Neural cell (in vitro differentiated cells): ENCODE measurements around the gene ADIG. TPM values are rescaled to one million over a fixed set of nuclear protein-coding genes. Genes with fewer than 3 reads are reported as not detected.

ENCODE experiments used
- H2AFZ ChIP-seq: fragments of 200-600, 300-800 bp; sonication (generic), shearing (Covaris generic); 2 replicates; pipeline ENCODE4 v1.6.0; 2014; ENCODE audit warnings: low read depth, mild to moderate bottlenecking, antibody characterized with exemption, low read length, moderate library complexity
- H3F3A ChIP-seq: fragments of 200-600 bp; shearing (Covaris generic); 2 replicates; pipeline ENCODE4 v1.6.1; 2016; ENCODE audit warnings: mild to moderate bottlenecking, moderate library complexity, mixed read lengths, antibody characterized with exemption, low read length; ENCODE audit not compliant: insufficient read depth, poor library complexity, severe bottlenecking
- H3K27ac ChIP-seq: fragments of 200-600, 300-800 bp; sonication (generic), shearing (Covaris generic); 2 replicates; pipeline ENCODE4 v1.5.1; 2014; ENCODE audit warnings: mild to moderate bottlenecking, low read length, moderate library complexity
- H3K27me3 ChIP-seq: fragments of 300-800, 200-600 bp; sonication (generic), shearing (Covaris generic); 2 replicates; pipeline ENCODE4 v1.6.0; 2014; ENCODE audit warnings: mild to moderate bottlenecking, low read depth, low read length, moderate library complexity; ENCODE audit not compliant: insufficient read depth
- H3K36me3 ChIP-seq: fragments of 300-800, 200-600 bp; sonication (generic), shearing (Covaris generic); 2 replicates; pipeline ENCODE4 v1.5.1; 2014; ENCODE audit warnings: mild to moderate bottlenecking, antibody characterized with exemption, low read length, moderate library complexity; ENCODE audit not compliant: insufficient read depth
- H3K4me2 ChIP-seq: fragments of 300-800, 200-600 bp; sonication (generic), shearing (Covaris generic); 2 replicates; pipeline ENCODE4 v1.6.0; 2014; ENCODE audit warnings: mild to moderate bottlenecking, low read length
- H3K4me3 ChIP-seq: fragments of 300-800, 200-600 bp; sonication (generic), shearing (Covaris generic); 2 replicates; pipeline ENCODE4 v1.5.1; 2014; ENCODE audit warnings: mild to moderate bottlenecking, low read length, moderate library complexity
- H3K79me2 ChIP-seq: fragments of 200-600 bp; shearing (Covaris generic); replicated peaks from 2 replicates; pipeline ENCODE4 v1.6.0; 2014; ENCODE audit warnings: mild to moderate bottlenecking, low read length, moderate library complexity; ENCODE audit not compliant: insufficient read depth
- H3K9ac ChIP-seq: fragments of 300-800, 200-600 bp; sonication (generic), shearing (Covaris generic); 2 replicates; pipeline ENCODE4 v1.6.1; 2016; ENCODE audit warnings: mild to moderate bottlenecking, low read length, mixed read lengths
- H3K9me2 ChIP-seq: fragments of 200-600 bp; shearing (Covaris generic); 2 replicates; pipeline ENCODE4 v1.6.1; 2016; ENCODE audit warnings: mild to moderate bottlenecking, low read length, mixed read lengths; ENCODE audit not compliant: insufficient read depth
- H3K9me3 ChIP-seq: fragments of 200-600, 300-800 bp; sonication (generic), shearing (Covaris generic); 2 replicates; pipeline ENCODE4 v1.6.1; 2016; ENCODE audit warnings: mild to moderate bottlenecking, mixed run types, low read length, moderate library complexity, mixed read lengths
- H4K20me1 ChIP-seq: fragments of 200-600 bp; shearing (Covaris generic); 2 replicates; pipeline ENCODE4 v1.6.1; 2016; ENCODE audit warnings: mild to moderate bottlenecking, mixed run types; ENCODE audit not compliant: insufficient read depth
- CTCF ChIP-seq: fragments of 450-650 bp; IDR thresholded peaks from 2 replicates; pipeline ENCODE4 v1.5.1; 2014; ENCODE audit warnings: antibody characterized with exemption, mild to moderate bottlenecking, moderate library complexity; ENCODE audit not compliant: poor library complexity, severe bottlenecking
- EP300 ChIP-seq: fragments of 450-650 bp; conservative IDR thresholded peaks from 2 replicates; pipeline ENCODE4 v1.6.1; 2014; ENCODE audit warnings: antibody characterized with exemption, mild to moderate bottlenecking, moderate library complexity; ENCODE audit not compliant: poor library complexity, severe bottlenecking
- EZH2 ChIP-seq: fragments of 200-600, 300-800 bp; shearing (Covaris generic), sonication (generic); IDR thresholded peaks from 2 replicates; pipeline ENCODE4 v1.6.1; 2014; ENCODE audit warnings: antibody characterized with exemption, low read length, borderline replicate concordance, mild to moderate bottlenecking; ENCODE audit not compliant: insufficient read depth, poor library complexity, severe bottlenecking
- MXI1 ChIP-seq: fragments of 450-650 bp; conservative IDR thresholded peaks from 2 replicates; pipeline ENCODE4 v1.6.1; 2014; ENCODE audit warnings: antibody characterized with exemption, mild to moderate bottlenecking; ENCODE audit not compliant: poor library complexity, severe bottlenecking
- POLR2AphosphoS5 ChIP-seq: IDR thresholded peaks from 2 replicates; pipeline ENCODE4 v1.6.1; 2012
- RAD21 ChIP-seq: fragments of 450-650 bp; conservative IDR thresholded peaks from 2 replicates; pipeline ENCODE4 v1.6.1; 2014; ENCODE audit warnings: antibody characterized with exemption, mild to moderate bottlenecking, moderate library complexity
- REST ChIP-seq: IDR thresholded peaks from 2 replicates; pipeline ENCODE4 v1.6.1; 2012; ENCODE audit warnings: borderline replicate concordance
- SMC3 ChIP-seq: fragments of 450-650 bp; conservative IDR thresholded peaks from 2 replicates; pipeline ENCODE4 v1.6.1; 2014; ENCODE audit warnings: antibody characterized with exemption, mild to moderate bottlenecking, moderate library complexity; ENCODE audit not compliant: poor library complexity
- TAF1 ChIP-seq: IDR thresholded peaks from 2 replicates; pipeline ENCODE4 v1.6.1; 2012; ENCODE audit warnings: low read depth
- polyA plus RNA-seq: library from polyadenylated mRNA; depleted of rRNA; stranded (reverse); fragments of >200 nt; gene quantifications from 2 replicates; pipeline ENCODE4 v1.2.3, GENCODE V29; 2014

The ADIG gene
- polyA plus RNA-seq, 1 donor from 2014 or later: not detected

DNA sequence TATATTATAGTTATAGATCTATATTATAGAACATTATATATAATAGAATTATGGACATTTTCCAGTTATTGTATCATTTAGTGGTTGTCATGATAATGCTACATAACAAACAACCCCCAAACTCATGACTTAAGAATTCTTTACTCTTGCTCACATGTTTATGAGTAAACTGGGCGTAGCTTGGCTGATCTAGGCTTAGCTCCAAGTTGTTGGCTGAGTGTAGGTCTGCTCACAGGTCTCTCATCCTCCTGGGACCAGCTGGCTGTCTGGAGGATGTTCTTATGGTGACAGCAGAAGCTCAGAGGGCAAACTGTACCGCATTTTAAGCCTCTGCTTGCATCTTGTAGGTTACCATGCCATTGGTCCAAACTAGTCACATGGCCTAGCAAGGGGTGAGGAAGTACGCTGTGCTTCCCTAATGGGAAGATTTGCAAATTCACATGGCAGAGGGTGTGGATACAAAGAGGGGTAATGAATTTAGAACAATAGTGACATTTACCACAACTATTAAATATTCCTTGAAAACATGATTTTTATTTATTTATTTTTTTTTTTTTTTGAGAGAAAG, 54.8 kb downstream of the ADIG start:
- no peaks in the 10 kb centered on the region for H3K27me3 ChIP-seq
- no peak overlapping the region for H2AFZ ChIP-seq
- no peak overlapping the region for H3K27ac ChIP-seq
- TF ChIP-seq POLR2AphosphoS5 (no peak), TAF1 (no peak), MXI1 (no peak), RAD21 (no peak), REST (no peak), EP300 (no peak), EZH2 (no peak), SMC3 (no peak), CTCF (no peak)
- H3K9me3 ChIP-seq: no peaks in the 10 kb centered on the region
- H3K4me3 ChIP-seq: no peak overlapping the region
- no peaks in the 10 kb centered on the region for H4K20me1 ChIP-seq
- H3K9me2 ChIP-seq: no peaks in the 10 kb centered on the region
- no peak overlapping the region for H3K9ac ChIP-seq
- no peak overlapping the region for H3K4me2 ChIP-seq
- H3K36me3 ChIP-seq: no peaks in the 10 kb centered on the region
- H3F3A ChIP-seq: no peaks in the 10 kb centered on the region
- no peaks in the 10 kb centered on the region for H3K79me2 ChIP-seq

Other genes starting within 250 kb of the ADIG start
- gene LBP, start 234.7 kb upstream of the ADIG start, polyA plus RNA-seq: not detected in 2 replicates
- 20.4 and 23.1 TPM in 2 replicates for gene SNHG17, start 145.9 kb upstream of the ADIG start, polyA plus RNA-seq
- 30.0 TPM in 2 replicates for gene RALGAPB, start 108.4 kb upstream of the ADIG start, polyA plus RNA-seq
- gene ARHGAP40, start 20.6 kb downstream of the ADIG start, polyA plus RNA-seq: 0.61 TPM in 1 of 2 replicates, not detected in the other
- 36.2 and 40.0 TPM in 2 replicates for gene SLC32A1, start 143.3 kb downstream of the ADIG start, polyA plus RNA-seq
- gene ACTR5, start 167.3 kb downstream of the ADIG start, polyA plus RNA-seq: 23.3 and 24.5 TPM in 2 replicates
- 1.9 and 2.2 TPM in 2 replicates for gene PPP1R16B, start 224.5 kb downstream of the ADIG start, polyA plus RNA-seq